Activated CD8-positive, alpha-beta memory T cell treated with anti-CD3 and anti-CD28 coated beads, Interleukin-2, amount 50 U/mL, for 24 hours (primary cell): ENCODE results near the gene GPATCH2.

Experiments used
- DNase-seq: peaks from one replicate; pipeline ENCODE4 v3.0.0-alpha.2; 2020; ENCODE audit errors: extremely low read depth

Gene GPATCH2

GRCh38 chr1:217630711-217631591, at the start of gene GPATCH2, which contains the start of gene SPATA17:
TSS of gene GPATCH2 (minus strand) at chr1:217631090. CDS start at chr1:217630971, 119 bp downstream.
TSS of gene SPATA17 (plus strand) at chr1:217631344. CDS start at chr1:217631379, 35 bp downstream.
- peak; percentile 48 for DNase-seq

GRCh38 chr1:217674028-217674729, 43.3 kb upstream of the GPATCH2 start:
- no peak for DNase-seq

- DNase-seq, result no peak
These were observed 42.5 kb upstream of the GPATCH2 start for GRCh38 chr1:217673387-217673786.

- no peak for DNase-seq
These were observed 37.6 kb upstream of the GPATCH2 start for GRCh38 chr1:217668351-217668940.

GRCh38 chr1:217661407-217661806, 30.5 kb upstream of the GPATCH2 start:
- no peak for DNase-seq

GRCh38 chr1:217660353-217661062, 29.6 kb upstream of the GPATCH2 start:
- DNase-seq, result no peak

- no peak for DNase-seq
These were observed 19.8 kb upstream of the GPATCH2 start for GRCh38 chr1:217650674-217651073.

- DNase-seq, result no peak
These were observed 16.9 kb upstream of the GPATCH2 start for GRCh38 chr1:217647791-217648190.

GRCh38 chr1:217642455-217642854, 11.6 kb upstream of the GPATCH2 start:
- no peak for DNase-seq

- no peak for DNase-seq
These were observed 3.5 kb downstream of the GPATCH2 start for GRCh38 chr1:217627431-217627830.

GRCh38 chr1:217626321-217626720, 4.6 kb downstream of the GPATCH2 start:
- DNase-seq, result no peak

- no peak for DNase-seq
These were observed 8.8 kb downstream of the GPATCH2 start for GRCh38 chr1:217622042-217622441.

GRCh38 chr1:217620814-217621213, 10.1 kb downstream of the GPATCH2 start:
- DNase-seq, result no peak

- no peak for DNase-seq
These were observed 13.8 kb downstream of the GPATCH2 start for GRCh38 chr1:217617126-217617525.

- no peak for DNase-seq
These were observed 16.6 kb downstream of the GPATCH2 start for GRCh38 chr1:217614200-217614712.

GRCh38 chr1:217605390-217605789, 25.5 kb downstream of the GPATCH2 start:
- no peak for DNase-seq

- no peak for DNase-seq
These were observed 28.5 kb downstream of the GPATCH2 start for GRCh38 chr1:217602380-217602779.

GRCh38 chr1:217599154-217599553, 31.7 kb downstream of the GPATCH2 start:
- DNase-seq, result no peak

- DNase-seq, result no peak
These were observed 40.3 kb downstream of the GPATCH2 start for GRCh38 chr1:217590598-217590997.

GRCh38 chr1:217586586-217586985, 44.3 kb downstream of the GPATCH2 start:
- no peak for DNase-seq

- no peak for DNase-seq
These were observed 45.3 kb downstream of the GPATCH2 start for GRCh38 chr1:217585577-217585976.
